H9 (cell line): ENCODE data around the gene TCTA. TPM values are rescaled to one million over a fixed set of nuclear protein-coding genes. Genes with fewer than 3 reads are reported as not detected.
"Not testable (repeated sequence)": the region's sequence is repeated elsewhere in the genome, so short reads cannot be mapped to it uniquely, and the experiment has no call there.

ENCODE experiments used
- DNase-seq: peaks from one replicate; pipeline ENCODE4 v3.0.0-alpha.2; 2017
- H2AFZ ChIP-seq: one replicate; pipeline ENCODE4 v1.6.1; 2013; ENCODE audit warnings: mild to moderate bottlenecking, low read length, control low read depth, moderate library complexity
- H2AK5ac ChIP-seq: 2 replicates; pipeline ENCODE4 v1.6.1; 2013; ENCODE audit warnings: low read length, control low read depth, mixed read lengths; ENCODE audit not compliant: insufficient read length
- H2BK120ac ChIP-seq: one replicate; pipeline ENCODE4 v1.6.1; 2013; ENCODE audit warnings: low read depth, mild to moderate bottlenecking, low read length, control low read depth, inconsistent platforms; ENCODE audit not compliant: poor library complexity, severe bottlenecking
- H2BK12ac ChIP-seq: 2 replicates; pipeline ENCODE4 v1.6.1; 2013; ENCODE audit warnings: low read length, control low read depth, mixed read lengths, low read depth; ENCODE audit not compliant: insufficient read length
- H2BK15ac ChIP-seq: 2 replicates; pipeline ENCODE4 v1.6.1; 2013; ENCODE audit warnings: low read depth, low read length, control low read depth
- H2BK20ac ChIP-seq: one replicate; pipeline ENCODE4 v1.6.1; 2013; ENCODE audit warnings: low read depth, mild to moderate bottlenecking, low read length, control low read depth, inconsistent platforms; ENCODE audit not compliant: poor library complexity, severe bottlenecking
- H2BK5ac ChIP-seq: 2 replicates; pipeline ENCODE4 v1.6.1; 2013; ENCODE audit warnings: low read length, control low read depth, mixed read lengths; ENCODE audit not compliant: insufficient read length
- H3K14ac ChIP-seq: 2 replicates; pipeline ENCODE4 v1.6.1; 2013; ENCODE audit warnings: low read length, control low read depth; ENCODE audit not compliant: insufficient read depth
- H3K18ac ChIP-seq: 2 replicates; pipeline ENCODE4 v1.6.1; 2013; ENCODE audit warnings: low read depth, mild to moderate bottlenecking, mixed read lengths, low read length, control low read depth; ENCODE audit not compliant: insufficient read length
- H3K23ac ChIP-seq: 2 replicates; pipeline ENCODE4 v1.6.1; 2013; ENCODE audit warnings: low read length, control low read depth, mixed read lengths, low read depth; ENCODE audit not compliant: insufficient read length
- H3K23me2 ChIP-seq: 2 replicates; pipeline ENCODE4 v1.6.1; 2013; ENCODE audit warnings: low read depth, mild to moderate bottlenecking, mixed read lengths, low read length, control low read depth; ENCODE audit not compliant: insufficient read length, poor library complexity, severe bottlenecking
- H3K27ac ChIP-seq: 2 replicates; pipeline ENCODE4 v1.5.1; 2013; ENCODE audit warnings: low read length, control low read depth, mixed read lengths, low read depth; ENCODE audit not compliant: insufficient read length
- H3K27me3 ChIP-seq: 2 replicates; pipeline ENCODE4 v1.6.1; 2013; ENCODE audit warnings: low read length, control low read depth, inconsistent platforms; ENCODE audit not compliant: insufficient read depth
- H3K4ac ChIP-seq: 2 replicates; pipeline ENCODE4 v1.6.1; 2013; ENCODE audit warnings: low read depth, mild to moderate bottlenecking, control low read depth, inconsistent platforms, low read length, moderate library complexity
- H3K4me1 ChIP-seq: 2 replicates; pipeline ENCODE4 v1.6.1; 2013; ENCODE audit warnings: low read length, control low read depth, inconsistent platforms; ENCODE audit not compliant: insufficient read depth
- H3K4me2 ChIP-seq: 2 replicates; pipeline ENCODE4 v1.6.1; 2013; ENCODE audit warnings: low read length, control low read depth, mixed read lengths; ENCODE audit not compliant: insufficient read length, insufficient read depth
- H3K56ac ChIP-seq: 2 replicates; pipeline ENCODE4 v1.6.1; 2013; ENCODE audit warnings: low read depth, mild to moderate bottlenecking, mixed read lengths, low read length, control low read depth; ENCODE audit not compliant: insufficient read length
- H3K79me1 ChIP-seq: 2 replicates; pipeline ENCODE4 v1.6.1; 2013; ENCODE audit warnings: low read depth, mild to moderate bottlenecking, moderate library complexity, low read length, control low read depth, inconsistent platforms; ENCODE audit not compliant: insufficient read depth, poor library complexity, severe bottlenecking
- H3K79me2 ChIP-seq: 2 replicates; pipeline ENCODE4 v1.6.1; 2013; ENCODE audit warnings: low read length, control low read depth, inconsistent platforms; ENCODE audit not compliant: insufficient read depth
- H3K9ac ChIP-seq: 2 replicates; pipeline ENCODE4 v1.6.1; 2013; ENCODE audit warnings: low read length, control low read depth, mixed read lengths; ENCODE audit not compliant: insufficient read length; ENCODE audit errors: extremely low read depth
- H3K9me3 ChIP-seq: one replicate; pipeline ENCODE4 v1.6.1; 2013; ENCODE audit warnings: low read depth, low read length, inconsistent platforms; ENCODE audit not compliant: control insufficient read depth
- H3T11ph ChIP-seq: one replicate; pipeline ENCODE4 v1.6.1; 2013; ENCODE audit warnings: mild to moderate bottlenecking, low read length, control low read depth, inconsistent platforms
- H4K20me1 ChIP-seq: one replicate; pipeline ENCODE4 v1.6.1; 2013; ENCODE audit not compliant: control insufficient read depth, insufficient read length, insufficient read depth
- H4K5ac ChIP-seq: 2 replicates; pipeline ENCODE4 v1.6.1; 2013; ENCODE audit warnings: low read depth, mild to moderate bottlenecking, mixed read lengths, low read length, control low read depth; ENCODE audit not compliant: insufficient read length
- H4K8ac ChIP-seq: replicated peaks from 2 replicates; pipeline ENCODE4 v1.6.1; 2013; ENCODE audit warnings: low read length, control low read depth, mixed read lengths, low read depth; ENCODE audit not compliant: insufficient read length
- H4K91ac ChIP-seq: 2 replicates; pipeline ENCODE4 v1.6.1; 2013; ENCODE audit warnings: low read depth, mild to moderate bottlenecking, moderate library complexity, mixed read lengths, low read length, control low read depth; ENCODE audit not compliant: insufficient read length
- H3K27ac Mint-ChIP-seq, 3 experiments: 2 replicates in 2 of 3; 3 replicates in 1 of 3; pipeline ENCODE4 v1.8.0; 2020 to 2021; ENCODE audit warnings: mixed read lengths in 3 of 3, mild to moderate bottlenecking in 1 of 3, moderate library complexity in 1 of 3
- H3K27me3 Mint-ChIP-seq: 2 replicates; pipeline ENCODE4 v1.8.0; 2021; ENCODE audit warnings: low read depth, mild to moderate bottlenecking, moderate library complexity, mixed read lengths
- H3K36me3 Mint-ChIP-seq, 3 experiments: 2 replicates in 2 of 3; 3 replicates in 1 of 3; pipeline ENCODE4 v1.8.0; 2020 to 2021; ENCODE audit warnings: low read depth in 3 of 3, mixed read lengths in 3 of 3; ENCODE audit not compliant: insufficient read depth in 1 of 3
- H3K4me1 Mint-ChIP-seq, 2 experiments: 2 replicates each; pipeline ENCODE4 v1.8.0; 2020; ENCODE audit warnings: mixed read lengths in 2 of 2
- H3K4me3 Mint-ChIP-seq, 2 experiments: 2 replicates in 1 of 2; 3 replicates in 1 of 2; pipeline ENCODE4 v1.8.0; 2020 to 2021; ENCODE audit warnings: mild to moderate bottlenecking in 2 of 2, mixed read lengths in 2 of 2, moderate library complexity in 1 of 2
- H3K9me3 Mint-ChIP-seq, 2 experiments: 2 replicates in 1 of 2; 3 replicates in 1 of 2; pipeline ENCODE4 v1.8.0; 2020; ENCODE audit warnings: mild to moderate bottlenecking in 2 of 2, mixed read lengths in 2 of 2, moderate library complexity in 1 of 2
- CTCF ChIP-seq: fragments of 200-600 bp; sonication (generic); conservative IDR thresholded peaks from 3 replicates; pipeline ENCODE4 v1.8.0; 2021; ENCODE audit warnings: antibody characterized with exemption, mild to moderate bottlenecking
- WGBS: extraction: QIAGEN DNeasy Blood & Tissue Kit; methylation state at CpG from one replicate; pipeline ENCODE4 v1.1.7; 2013; ENCODE audit warnings: missing lambda C conversion rate, low lambda C conversion rate, mixed read lengths; ENCODE audit not compliant: insufficient read length; ENCODE audit errors: extremely low coverage; 5-methylcytosine and 5-hydroxymethylcytosine counted together
- total RNA-seq: library from RNA; stranded (reverse); gene quantifications from 2 replicates; pipeline ENCODE4 v1.2.1, GENCODE V29; 2021

Gene TCTA
- total RNA-seq, 1 experiment from 2014 or later = 11.2 TPM

- no peak overlapping the region for H2BK15ac ChIP-seq
- H3K27ac Mint-ChIP-seq = peak overlapping the region in 1 of 3 experiments; percentile 44; a peak in 1 of 7 replicates
- no peak overlapping the region for H2BK120ac ChIP-seq
- no peak overlapping the region for H2AK5ac ChIP-seq
- H2BK5ac ChIP-seq = no peak overlapping the region
- H3K27me3 ChIP-seq = no peaks in the 10 kb centered on the region
- H3K4me1 Mint-ChIP-seq = peaks cover 0 to 5% of the 10 kb centered on the region in 2 experiments; a peak in 2 of 4 replicates
- H3K4ac ChIP-seq = no peak overlapping the region
- H2BK12ac ChIP-seq = no peak overlapping the region
- H3K4me2 ChIP-seq = no peak overlapping the region
- no peaks in the 10 kb centered on the region; a peak in 1 of 5 replicates for H3K9me3 Mint-ChIP-seq
- WGBS = no CpG with 5 or more reads among the region's 6 CpGs
- no peaks in the 10 kb centered on the region for H3K23me2 ChIP-seq
- no peak overlapping the region for H3K56ac ChIP-seq
- H3T11ph ChIP-seq = no peak overlapping the region
- H3K23ac ChIP-seq = no peak overlapping the region
- H2AFZ ChIP-seq = no peak overlapping the region
- H2BK20ac ChIP-seq = no peak overlapping the region
- H3K9ac ChIP-seq = no peak overlapping the region
- no peaks in the 10 kb centered on the region for H3K4me1 ChIP-seq
- H3K14ac ChIP-seq = no peak overlapping the region
- H3K4me3 Mint-ChIP-seq = no peak overlapping the region
- H3K18ac ChIP-seq = no peak overlapping the region
- no peak for TF ChIP-seq CTCF
- no peak overlapping the region for H4K5ac ChIP-seq
- peaks cover 7% of the 10 kb centered on the region for H3K79me1 ChIP-seq
- no peaks in the 10 kb centered on the region for H3K27me3 Mint-ChIP-seq
- no peak for DNase-seq
- H4K20me1 ChIP-seq = no peaks in the 10 kb centered on the region
- no peak overlapping the region for H3K27ac ChIP-seq
- no peak overlapping the region for H4K8ac ChIP-seq
- H3K9me3 ChIP-seq = no peaks in the 10 kb centered on the region
- no peak overlapping the region for H4K91ac ChIP-seq
- peaks cover 7 to 19% (median 14%) of the 10 kb centered on the region in 3 experiments; a peak in 6 of 7 replicates for H3K36me3 Mint-ChIP-seq
- peaks cover 45% of the 10 kb centered on the region; the same call in 1 of the 2 replicates for H3K79me2 ChIP-seq
Observed at GRCh38 chr3:49389297-49389696, 22.9 kb upstream of the TCTA start.

- not testable (repeated sequence) for H3K9me3 Mint-ChIP-seq, H2BK120ac ChIP-seq, H4K20me1 ChIP-seq
Observed at GRCh38 chr3:49391310-49391709, 20.9 kb upstream of the TCTA start.

More at GRCh38 chr3:49391310-49391709, 20.9 kb upstream of the TCTA start:
- H2BK5ac ChIP-seq, H3K4me1 ChIP-seq, H3K27me3 ChIP-seq, H3K27me3 Mint-ChIP-seq, H3K23me2 ChIP-seq, DNase-seq, H3K9ac ChIP-seq, H3T11ph ChIP-seq, H2BK20ac ChIP-seq, H3K4ac ChIP-seq, H3K79me1 ChIP-seq, H2BK15ac ChIP-seq, H3K23ac ChIP-seq, H2BK12ac ChIP-seq, H2AFZ ChIP-seq, H3K4me1 Mint-ChIP-seq, H3K9me3 ChIP-seq, H3K18ac ChIP-seq, H3K27ac Mint-ChIP-seq, H2AK5ac ChIP-seq, H4K8ac ChIP-seq, H3K14ac ChIP-seq, H3K27ac ChIP-seq, H3K56ac ChIP-seq, H4K91ac ChIP-seq, H4K5ac ChIP-seq, H3K4me3 Mint-ChIP-seq, H3K4me2 ChIP-seq: not testable (repeated sequence)
- H3K79me2 ChIP-seq = peaks cover 50% of the 10 kb centered on the region; the same call in 1 of the 2 replicates
- WGBS = no CpG with 5 or more reads among the region's 10 CpGs
- peaks cover 18 to 37% (median 28%) of the 10 kb centered on the region in 3 experiments; a peak in 6 of 7 replicates for H3K36me3 Mint-ChIP-seq
